GM12873 (cell line): ENCODE measurements around the gene FRK.
A peak's percentile ranks its signal among the peaks of the same experiment; 100 is the strongest.

Experiments used
- CTCF ChIP-seq: IDR thresholded peaks from 2 replicates; pipeline ENCODE4 v1.5.1; 2012; ENCODE audit warnings: low read depth, mild to moderate bottlenecking, moderate library complexity, low read length, control low read depth; ENCODE audit not compliant: insufficient read depth; ENCODE audit errors: missing control alignments

The FRK gene

GRCh38 chr6:116012471-116012949, 48.2 kb downstream of the FRK start:
- TF ChIP-seq CTCF, result no peak

- no peak for TF ChIP-seq CTCF
These were observed 49.2 kb downstream of the FRK start for GRCh38 chr6:116011520-116011919.

- TF ChIP-seq CTCF, result peak; percentile 80
These were observed 49.8 kb downstream of the FRK start for GRCh38 chr6:116010790-116011401.

GRCh38 chr6:116010386-116010785, 50.3 kb downstream of the FRK start:
- no peak for TF ChIP-seq CTCF

- TF ChIP-seq CTCF, result no peak
These were observed 52.0 kb downstream of the FRK start for GRCh38 chr6:116008470-116009243.

GRCh38 chr6:116004841-116005815, 55.6 kb downstream of the FRK start:
- TF ChIP-seq CTCF, result no peak
